NOMO-1 treated with dmso at 0.1 percent for 144 hours (cell line): ENCODE measurements around the gene ZDHHC11.
"Not testable (repeated sequence)": the region's sequence is repeated elsewhere in the genome, so short reads cannot be mapped to it uniquely, and the experiment has no call there.

Source experiments
- DNase-seq: peaks from one replicate; lab custom pipeline; 2025; ENCODE audit not compliant: unreplicated experiment; lab: John Stamatoyannopoulos, UW

ZDHHC11 gene

DNA sequence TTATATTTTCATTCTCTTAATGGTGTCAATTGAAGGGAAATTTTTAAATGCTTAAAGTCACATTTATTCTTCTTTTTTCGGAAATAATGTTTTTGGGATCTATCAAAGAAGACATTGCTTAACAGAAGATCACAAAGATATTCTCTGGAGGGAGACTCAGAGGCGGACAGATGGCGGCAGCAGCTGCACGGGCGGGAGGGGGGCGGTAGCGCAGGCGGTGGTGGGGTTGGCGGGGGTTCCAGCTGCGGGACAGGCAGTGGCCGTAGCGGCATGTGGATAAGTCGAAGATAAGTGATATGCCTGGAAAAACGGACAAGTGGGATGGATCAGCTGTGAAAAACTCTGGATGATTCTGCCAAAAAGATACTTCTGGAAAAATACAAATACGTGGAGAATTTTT, 34.6 kb downstream of the ZDHHC11 start:
- DNase-seq: no peak

DNA sequence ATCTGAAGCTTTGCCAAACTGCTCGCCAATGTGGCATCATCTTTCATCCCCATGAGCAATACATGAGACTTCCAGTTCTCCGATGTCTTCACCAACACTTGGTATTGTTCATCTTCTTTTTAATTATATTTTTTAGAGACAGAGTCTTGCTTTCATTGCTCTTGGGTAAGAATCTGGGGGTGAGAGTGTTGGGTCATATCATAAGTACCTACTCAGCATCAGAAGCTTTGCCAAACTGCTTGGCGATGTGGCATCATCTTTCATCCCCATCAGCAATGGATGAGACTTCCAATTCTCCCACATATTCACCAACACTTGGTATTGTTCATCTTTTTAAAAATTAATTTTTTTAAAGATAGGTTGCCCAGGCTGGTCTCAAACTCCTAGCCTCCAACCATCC, 35.3 kb downstream of the ZDHHC11 start:
- no peak for DNase-seq

DNA sequence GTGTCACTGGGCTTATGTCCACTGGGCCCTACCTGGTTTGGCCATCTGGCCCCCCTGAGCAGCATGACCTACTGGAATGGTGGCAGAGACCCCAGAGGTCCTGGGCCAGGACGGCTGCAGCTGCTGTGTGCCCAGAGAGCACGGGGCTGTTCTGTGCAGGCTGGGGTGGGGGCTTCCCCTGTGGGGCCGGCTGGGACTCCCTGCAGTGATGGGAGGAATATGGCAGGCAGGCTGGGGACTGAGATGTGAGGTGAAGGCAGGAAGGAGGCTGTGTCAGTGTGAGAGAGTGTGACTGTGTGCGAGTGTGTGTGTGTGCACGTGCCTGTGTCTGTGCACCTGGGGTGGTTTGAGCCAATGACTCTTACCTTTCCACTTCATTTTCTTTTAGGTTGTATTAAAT, 37.2 kb downstream of the ZDHHC11 start:
- DNase-seq: not testable (repeated sequence)

DNA sequence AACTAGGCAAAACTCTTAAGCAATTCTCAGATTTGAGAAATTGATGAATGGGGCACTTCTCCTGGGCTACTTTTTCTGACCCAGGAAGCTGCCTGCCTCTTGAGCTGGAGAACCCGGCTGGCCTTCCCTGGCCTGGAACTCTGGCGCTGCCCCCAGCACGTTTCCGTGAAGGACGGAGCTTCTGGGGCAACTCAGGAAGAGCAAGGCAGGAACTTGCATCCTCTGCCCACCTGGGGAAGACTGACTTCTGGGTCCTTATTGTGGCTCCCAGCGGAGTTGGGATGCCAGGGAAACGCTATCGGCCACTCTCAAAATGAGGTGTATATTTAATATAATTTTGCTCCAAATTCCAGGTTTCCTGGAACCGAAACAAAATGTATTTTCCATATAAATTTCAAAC, 39.4 kb downstream of the ZDHHC11 start:
- not testable (repeated sequence) for DNase-seq

DNA sequence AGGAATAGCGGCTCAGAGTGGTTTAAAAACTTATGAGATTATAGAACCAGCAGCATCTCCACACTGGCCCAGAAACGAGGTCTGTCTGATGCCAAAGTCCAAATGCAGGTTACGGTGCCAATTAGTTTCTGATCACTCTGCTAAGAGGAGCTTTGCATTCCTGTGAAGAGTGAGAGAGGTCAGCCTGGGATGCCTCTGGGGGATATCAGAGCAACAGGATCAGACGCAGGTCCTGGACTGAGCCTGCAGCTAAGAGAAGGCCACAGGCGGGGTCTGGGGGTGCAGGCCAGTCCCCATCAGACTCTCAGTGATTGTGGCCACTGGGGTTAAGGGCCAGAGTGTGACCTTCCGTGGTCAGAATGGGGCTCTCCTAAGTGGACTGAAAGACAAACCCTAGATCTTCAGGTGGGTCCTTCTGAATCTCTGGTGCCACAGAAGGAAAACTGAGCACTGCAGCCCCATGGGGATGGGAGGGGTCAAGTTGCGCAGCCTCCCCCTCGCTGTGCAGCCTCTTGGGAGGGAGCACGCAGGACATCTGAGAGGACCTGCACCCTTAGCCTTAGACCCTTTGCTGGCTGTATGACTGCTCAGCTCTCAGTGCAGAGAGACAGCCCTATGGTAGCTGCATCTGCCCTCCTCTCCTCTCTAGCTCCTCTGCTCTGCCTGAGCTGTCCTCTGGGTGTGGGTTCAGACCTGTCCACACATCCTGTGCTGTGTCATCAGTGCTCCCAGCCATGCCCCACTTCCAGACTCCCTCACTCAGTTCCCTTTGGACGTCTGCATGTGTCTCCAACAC, 42.9 kb downstream of the ZDHHC11 start:
- DNase-seq: not testable (repeated sequence)

DNA sequence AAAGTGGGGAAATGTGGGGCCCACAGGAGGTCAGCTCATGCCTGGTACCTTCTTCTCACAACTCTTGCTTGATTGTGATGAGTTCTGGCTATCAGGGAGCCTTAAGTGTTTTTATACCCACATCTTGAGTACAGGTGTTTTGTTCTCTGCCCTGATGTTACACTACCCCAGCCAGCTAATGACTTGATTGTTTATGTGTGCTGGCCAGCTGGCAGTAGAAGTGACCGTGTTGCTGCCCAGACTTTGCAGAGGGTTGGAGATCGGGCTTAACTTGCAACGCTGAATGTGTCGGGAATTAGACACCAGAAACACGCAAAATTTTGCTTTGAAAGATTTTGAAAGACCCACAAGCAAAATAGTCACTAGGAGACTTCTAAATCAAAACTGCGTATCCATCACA, 49.3 kb downstream of the ZDHHC11 start:
- DNase-seq: no peak

DNA sequence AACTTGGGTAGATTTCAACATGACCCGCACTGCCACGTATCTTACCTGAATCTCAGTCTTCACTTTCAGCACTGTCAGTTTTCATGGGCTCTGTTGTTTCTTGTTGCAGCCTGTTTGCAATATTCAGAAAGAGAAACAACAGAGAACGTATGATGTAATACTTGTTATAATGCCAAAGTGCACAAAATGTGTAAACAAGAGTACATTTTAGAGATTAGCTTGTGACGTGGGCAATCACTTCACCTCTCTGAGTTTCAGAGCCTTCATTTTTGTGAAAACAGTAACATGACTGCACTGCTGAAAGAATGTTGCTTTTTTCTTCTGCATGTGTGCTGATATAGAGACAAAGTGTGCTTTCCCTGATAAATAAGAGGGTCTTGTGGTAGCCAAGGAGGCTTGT, 49.7 kb downstream of the ZDHHC11 start:
- DNase-seq: not testable (repeated sequence)

DNA sequence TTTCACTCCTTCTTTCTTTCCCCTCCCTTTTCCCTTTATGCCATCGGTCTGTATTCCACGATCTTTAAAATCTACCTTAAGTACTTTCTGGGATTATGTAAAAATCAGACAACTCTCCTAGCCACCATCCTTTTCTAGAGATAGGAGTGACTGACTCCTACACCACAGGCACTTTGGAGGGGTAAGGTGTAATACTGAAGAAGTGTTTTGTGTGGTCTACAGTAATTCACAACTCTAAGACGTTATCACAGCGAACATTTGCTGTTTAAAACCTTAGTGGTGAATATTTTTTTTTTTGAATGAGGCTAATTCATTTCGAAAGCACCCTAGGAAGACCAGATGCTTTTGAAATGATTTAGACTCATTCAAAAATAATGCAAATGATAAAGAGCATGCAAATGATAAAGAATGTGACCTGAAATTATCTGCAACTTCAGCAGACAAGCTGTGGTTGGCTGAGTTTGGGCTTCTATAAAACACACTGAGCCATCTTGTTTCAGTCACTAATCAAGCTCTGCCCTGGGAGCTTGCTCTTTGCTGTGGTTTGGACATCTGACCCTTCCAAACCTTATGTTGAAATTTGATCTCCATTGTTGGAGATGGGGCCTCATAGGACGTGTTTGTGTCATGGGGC, 52.2 kb downstream of the ZDHHC11 start:
- DNase-seq: not testable (repeated sequence)

DNA sequence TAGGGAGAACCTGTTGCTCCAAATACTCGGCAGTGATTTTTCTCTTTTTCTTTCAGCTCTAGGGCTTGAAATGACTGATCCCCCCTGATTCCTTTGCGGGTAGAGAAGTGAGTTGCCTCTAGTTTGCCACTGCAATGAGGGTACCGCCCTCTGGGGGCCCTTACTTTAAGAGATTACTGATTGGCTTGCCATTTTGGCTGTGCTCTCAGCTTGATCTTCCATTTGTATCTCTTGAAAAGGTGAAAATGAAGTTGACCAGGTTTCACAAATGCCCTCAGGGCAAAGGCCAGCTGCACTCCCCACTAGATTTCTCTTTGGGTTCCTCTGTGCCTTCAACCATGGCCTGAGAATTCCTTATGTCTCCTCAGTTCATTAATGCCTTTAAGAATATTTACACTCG, 52.8 kb downstream of the ZDHHC11 start:
- DNase-seq: not testable (repeated sequence)

DNA sequence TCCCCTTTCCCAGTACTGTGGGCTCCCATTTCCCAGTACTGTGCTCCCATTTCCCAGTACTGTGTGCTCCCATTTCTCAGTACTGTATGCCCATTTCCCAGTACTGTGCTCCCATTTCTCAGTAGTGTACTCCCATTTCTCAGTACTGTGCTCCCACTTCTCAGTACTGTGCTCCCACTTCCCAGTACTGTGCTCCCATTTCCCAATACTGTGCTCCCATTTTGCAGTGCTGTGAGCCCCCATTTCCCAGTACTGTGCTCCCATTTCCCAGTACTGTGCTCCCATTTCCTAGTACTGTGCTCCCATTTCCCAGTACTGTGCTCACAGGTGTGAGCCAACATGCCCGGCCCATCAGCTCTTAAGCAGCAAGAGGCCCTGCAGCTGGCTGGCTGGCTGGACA, 54.9 kb downstream of the ZDHHC11 start:
- DNase-seq: not testable (repeated sequence)

DNA sequence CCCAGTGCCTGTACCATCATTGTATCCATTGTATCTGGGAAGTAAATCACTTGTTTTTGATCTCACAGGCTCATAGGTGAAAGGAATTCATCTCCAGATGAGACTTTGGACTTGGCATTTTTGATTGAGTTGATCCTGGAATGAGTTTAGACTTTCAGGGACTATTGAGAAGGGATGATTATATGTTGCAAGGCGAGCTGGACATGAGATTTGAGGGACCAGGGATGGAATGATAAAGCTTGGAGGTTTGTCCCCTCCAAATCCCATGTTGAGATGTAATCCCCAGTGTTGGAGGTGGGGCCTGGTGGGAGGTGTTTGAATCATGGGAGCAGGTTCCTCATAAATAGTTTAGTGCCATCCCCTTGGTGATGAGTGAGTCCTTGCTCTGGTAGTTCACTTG, 55.8 kb downstream of the ZDHHC11 start:
- not testable (repeated sequence) for DNase-seq

DNA sequence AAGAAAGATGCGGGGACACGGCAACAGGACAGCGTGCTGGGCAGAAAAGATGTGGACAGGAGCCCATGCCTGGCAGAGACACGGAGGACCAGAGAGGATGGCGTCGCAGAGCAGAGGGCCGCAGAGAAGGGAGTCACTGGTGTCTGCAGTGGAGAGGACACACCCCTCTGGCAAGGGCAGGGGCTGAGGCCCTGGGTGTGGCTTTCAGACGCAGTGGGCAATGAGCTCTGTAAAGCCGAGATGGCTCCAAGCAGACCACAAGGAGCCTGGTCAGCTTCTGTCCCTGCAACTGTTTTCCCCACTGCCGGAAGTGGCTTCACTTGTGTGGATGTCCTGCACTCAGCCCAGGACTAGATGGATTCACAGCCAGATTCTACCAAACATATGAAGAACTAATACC, 62.1 kb downstream of the ZDHHC11 start:
- not testable (repeated sequence) for DNase-seq

DNA sequence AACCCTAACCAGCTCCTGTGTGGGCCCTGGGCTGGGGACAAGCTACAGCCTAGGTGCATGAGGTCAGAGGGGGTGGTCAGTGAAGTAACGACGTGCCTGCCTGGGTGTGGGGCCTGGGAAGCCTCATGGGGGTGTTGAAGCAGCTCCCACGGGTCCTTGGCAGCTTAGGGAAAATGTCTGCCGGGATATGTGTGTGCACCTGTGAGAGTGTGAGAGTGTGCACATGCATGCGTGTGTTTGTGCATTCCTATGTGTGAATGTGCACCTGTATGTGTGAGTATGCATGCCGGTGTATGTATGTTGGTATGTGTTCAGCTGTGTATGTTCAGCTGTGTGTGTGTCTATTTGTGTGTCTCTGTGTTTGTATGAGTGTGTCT, 62.9 kb downstream of the ZDHHC11 start:
- DNase-seq: not testable (repeated sequence)

DNA sequence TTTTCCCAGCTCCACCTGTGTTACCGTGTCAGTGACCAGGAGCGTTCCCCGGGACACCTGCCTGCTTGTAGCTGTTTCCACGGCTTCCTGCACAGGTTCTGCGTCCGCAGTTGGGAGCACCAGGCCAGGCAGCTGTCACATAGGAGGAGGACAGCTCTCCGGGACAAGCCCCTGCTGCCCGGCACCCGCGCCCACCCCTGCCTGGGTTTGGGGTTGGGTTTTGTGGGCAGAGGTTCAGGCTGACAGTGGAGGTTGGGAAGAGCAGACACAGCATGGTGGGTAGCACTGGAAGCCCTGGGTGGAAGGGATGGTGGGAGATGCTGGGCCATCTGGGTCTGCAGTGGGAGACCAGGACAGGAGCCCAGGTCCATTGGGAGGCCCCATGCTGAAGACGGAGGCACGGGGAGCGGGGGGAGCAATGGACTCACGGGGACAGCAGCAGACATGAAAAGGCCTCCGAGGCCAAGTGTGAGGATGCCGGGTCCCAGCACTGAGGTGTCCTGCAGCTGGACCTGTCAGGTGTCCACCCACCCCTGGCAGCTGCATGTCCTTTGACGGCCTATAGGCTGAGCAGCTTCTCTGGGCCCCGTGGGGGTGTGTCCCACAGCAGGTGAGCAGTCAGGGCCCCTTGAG, 63.4 kb downstream of the ZDHHC11 start:
- not testable (repeated sequence) for DNase-seq

DNA sequence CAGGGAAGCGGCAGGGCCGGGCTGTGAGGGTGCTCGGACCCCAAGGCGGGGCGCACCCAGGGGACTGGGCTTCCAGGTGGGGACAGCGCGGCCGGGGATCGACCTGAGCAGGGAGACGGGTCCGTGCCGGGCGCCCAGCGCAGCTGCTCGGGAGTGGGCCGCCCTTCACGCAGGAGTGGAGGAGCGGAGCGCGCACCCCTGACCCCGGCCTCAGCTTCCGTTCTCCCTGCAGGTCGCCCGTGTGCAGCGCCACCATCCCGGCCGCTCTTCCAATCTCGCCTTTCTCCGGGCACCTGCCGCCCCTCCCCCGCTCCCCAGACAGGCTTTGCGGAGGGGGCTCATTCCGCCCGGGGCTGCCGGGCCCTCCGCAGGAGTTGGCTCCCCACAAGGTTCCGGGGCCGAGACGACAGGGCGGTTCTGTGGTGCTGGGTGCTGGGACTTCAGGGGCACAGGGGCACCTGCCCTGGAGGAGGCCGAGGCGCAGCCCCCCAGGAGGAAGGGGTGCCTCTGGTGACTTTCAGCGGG, 65.5 kb downstream of the ZDHHC11 start:
- DNase-seq: not testable (repeated sequence)

DNA sequence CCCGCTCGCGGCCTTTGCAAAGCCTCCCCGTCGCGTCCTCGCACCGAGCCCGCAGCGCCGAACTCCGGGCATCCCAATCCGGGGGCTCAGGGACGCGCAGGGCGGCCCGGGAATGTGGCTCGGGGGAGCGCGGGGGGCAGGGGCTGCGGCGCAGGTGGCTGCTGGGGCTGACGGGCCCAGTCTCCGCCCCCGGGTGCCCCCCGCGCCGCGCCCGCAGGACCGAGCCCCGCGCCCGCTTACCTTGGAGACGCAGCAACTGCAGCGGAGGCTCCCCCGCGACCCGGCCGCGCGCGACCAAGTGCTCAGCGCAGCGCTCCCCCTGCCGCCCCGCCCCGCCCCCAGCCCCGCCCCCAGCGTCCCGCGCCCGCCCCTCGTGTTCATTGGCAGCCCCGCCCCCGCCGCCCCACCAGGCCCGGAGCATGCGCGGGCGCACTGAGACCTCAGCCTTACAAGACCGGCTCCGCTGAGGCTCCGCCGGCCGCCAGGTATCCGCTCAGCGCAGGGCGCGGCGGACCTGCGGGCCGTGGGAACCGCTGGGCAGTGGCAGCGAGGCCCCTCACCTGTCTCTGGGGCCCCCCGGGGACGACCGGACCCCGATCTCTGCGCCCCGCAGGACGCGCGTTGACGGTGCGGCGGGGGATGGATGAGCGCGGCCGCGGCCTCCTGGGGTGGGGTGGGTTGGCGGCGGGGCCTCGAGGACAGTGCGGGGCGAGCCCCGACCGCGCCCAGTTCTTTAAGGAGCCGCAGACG, 66.2 kb downstream of the ZDHHC11 start, which contains the start of gene ZDHHC11B:
Gene ZDHHC11B, minus strand, starts transcription at position 302 of the 750 bp plus-strand sequence. CDS start 17,810 bp downstream, outside the sequence.
- DNase-seq: peak; percentile 64

DNA sequence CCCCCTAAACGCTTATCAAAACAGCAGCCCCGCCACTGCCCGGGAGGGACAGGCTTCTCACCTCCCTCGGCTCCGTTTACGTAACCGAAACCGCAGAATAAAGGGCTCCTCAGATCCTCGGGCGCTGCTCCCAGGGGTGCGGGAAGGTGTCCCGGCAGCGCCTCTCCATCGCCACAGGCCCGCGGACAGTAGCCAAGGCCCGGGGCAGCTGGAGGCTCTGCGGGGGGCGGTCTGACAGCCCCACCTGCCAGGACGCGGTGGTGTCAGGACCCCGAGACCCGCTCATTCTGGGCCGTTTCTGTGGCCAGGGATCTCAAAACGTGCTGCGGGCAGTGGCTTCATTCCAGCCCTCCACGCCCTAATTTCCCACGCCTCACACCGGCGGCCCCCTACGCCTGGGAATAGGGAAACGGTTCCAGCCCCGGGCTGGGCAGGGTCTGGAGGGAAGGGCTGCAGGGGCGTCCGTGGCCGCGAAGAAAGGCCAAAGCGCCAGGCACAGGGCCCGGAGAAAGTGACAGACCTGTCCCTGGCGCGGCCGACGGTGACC, 66.8 kb downstream of the ZDHHC11 start:
- not testable (repeated sequence) for DNase-seq

DNA sequence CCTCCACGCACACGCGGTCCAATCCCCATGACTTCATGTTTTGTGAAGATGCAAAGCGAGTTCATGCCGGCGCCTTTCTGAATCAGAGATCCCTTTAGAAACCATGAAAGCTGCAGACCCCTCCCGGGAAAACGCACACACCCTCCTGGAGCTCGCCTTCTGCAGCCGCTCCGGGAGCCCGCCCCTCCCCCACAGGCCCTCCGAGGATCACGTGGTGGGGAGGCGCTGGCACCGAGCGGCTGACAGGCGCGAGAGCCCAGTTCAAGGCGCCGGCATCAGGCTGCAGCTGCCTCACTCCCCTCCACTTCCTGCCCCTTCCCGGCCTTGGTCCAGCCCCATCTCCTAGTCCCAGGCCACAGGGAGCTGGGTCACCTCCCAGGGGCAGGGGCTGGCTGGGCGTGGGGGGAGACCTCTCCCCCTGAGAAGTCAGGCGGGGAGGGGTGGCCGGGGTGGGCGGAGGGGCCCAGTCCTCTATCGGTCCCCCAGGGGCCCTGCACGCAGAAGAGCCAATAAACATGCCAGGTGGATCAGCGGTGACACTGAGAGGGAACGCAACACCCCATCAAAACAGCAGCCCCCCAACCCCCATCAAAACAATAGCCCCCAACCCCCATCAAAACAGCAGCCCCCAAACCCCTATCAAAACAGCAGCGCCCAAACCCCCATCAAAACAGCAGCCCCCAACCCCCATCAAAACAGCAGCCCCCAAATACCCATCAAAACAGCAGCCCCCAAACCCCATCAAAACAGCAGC, 67.6 kb downstream of the ZDHHC11 start:
- DNase-seq: not testable (repeated sequence)

DNA sequence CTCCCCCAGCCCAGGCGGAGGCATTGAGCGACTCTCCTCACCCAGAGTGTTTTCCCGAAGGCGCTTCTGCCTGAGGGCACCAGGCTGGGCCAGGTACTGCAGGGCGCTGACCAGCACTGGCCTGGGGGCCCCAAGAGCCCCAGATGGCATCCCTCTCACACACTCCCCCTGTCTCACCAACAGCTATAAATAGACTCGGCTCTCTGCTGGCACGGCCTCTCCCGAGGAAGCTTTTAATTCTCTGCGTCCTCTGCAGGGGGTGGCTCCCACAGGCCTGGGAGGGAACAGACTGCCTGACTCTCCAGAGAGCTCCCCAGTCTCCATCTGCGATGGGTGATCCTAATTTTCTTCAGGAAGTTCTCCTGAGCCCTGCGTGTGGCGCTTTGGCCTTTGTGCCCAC, 68.4 kb downstream of the ZDHHC11 start:
- not testable (repeated sequence) for DNase-seq

DNA sequence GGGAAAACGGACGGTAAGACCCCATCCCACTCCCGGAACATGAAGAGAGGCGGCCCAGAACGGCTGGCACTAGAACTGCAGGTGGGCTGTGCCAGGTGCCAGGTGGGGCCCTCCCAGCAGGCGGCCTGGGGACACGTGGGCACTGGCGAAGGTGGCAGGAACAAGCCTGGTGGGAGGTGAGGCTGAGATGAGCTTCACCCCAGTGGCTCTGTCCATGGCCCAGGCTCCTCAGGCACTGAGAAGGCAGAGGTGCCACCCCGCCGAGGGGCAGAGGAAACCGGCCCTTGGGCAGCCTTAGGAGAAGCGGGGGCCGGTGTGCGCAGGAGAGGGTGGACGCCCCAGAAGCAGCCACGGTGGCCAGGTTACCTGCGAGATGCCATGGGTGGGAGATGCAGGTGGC, 70.2 kb downstream of the ZDHHC11 start:
- DNase-seq: not testable (repeated sequence)
